Body of pancreas (tissue), 4 donors: ENCODE data around the gene NBPF1. TPM values are rescaled to one million over a fixed set of nuclear protein-coding genes. Genes with fewer than 3 reads are reported as not detected.
A peak's percentile ranks its signal among the peaks of the same experiment; 100 is the strongest.
"Not testable (repeated sequence)": the region's sequence is repeated elsewhere in the genome, so short reads cannot be mapped to it uniquely, and the experiment has no call there.

Source experiments
- ATAC-seq: fragments of 150-250 bp; one replicate; pipeline ENCODE4 v1.9.1; 2016
- DNase-seq, 4 donors: peaks; one replicate each; pipeline ENCODE4 v3.0.0-alpha.2; 2019
- H3K27ac ChIP-seq, 4 donors: fragments of 200-600 bp; sonication (generic); 1 replicate in 3 of 4; 2 replicates in 1 of 4; pipeline versions ENCODE4 v1.5.1 to v1.6.1; 2016 to 2019; ENCODE audit warnings: mild to moderate bottlenecking in 1 of 4, mixed read lengths in 1 of 4, moderate library complexity in 1 of 4
- H3K27me3 ChIP-seq, 2 donors: fragments of 200-600 bp; sonication (generic); one replicate each; pipeline ENCODE4 v1.6.0; 2016; ENCODE audit warnings: mild to moderate bottlenecking in 1 of 2
- H3K36me3 ChIP-seq, 2 donors: fragments of 200-600 bp; sonication (generic); replicated peaks in 1 of 2; 2 replicates each; pipeline ENCODE4 v1.5.1; 2016; ENCODE audit warnings: low read depth in 2 of 2; ENCODE audit not compliant: insufficient read depth in 1 of 2
- H3K4me1 ChIP-seq: fragments of 200-600 bp; sonication (generic); one replicate; pipeline ENCODE4 v1.6.0; 2016
- H3K4me3 ChIP-seq, 2 donors: fragments of 200-600 bp; sonication (generic); 1 replicate in 1 of 2; 2 replicates in 1 of 2; pipeline ENCODE4 v1.5.1; 2016 to 2019
- H3K9me3 ChIP-seq, 3 donors: fragments of 200-600 bp; sonication (generic); 1 replicate in 2 of 3; 2 replicates in 1 of 3; pipeline ENCODE4 v1.5.1; 2016
- CTCF ChIP-seq, 7 experiments: fragments of 450-650 bp in 4 of 7; fragments of 200-600 bp in 3 of 7; sonication (generic) in 3 of 7; IDR thresholded peaks; one replicate each; pipeline ENCODE4 v1.5.1; 2016 to 2019; ENCODE audit warnings: antibody characterized with exemption in 7 of 7
- WGBS, 2 donors: methylation state at CpG; one replicate each; pipeline ENCODE4 v1.1.5; 2017; 5-methylcytosine and 5-hydroxymethylcytosine counted together
- intact Hi-C: fragments of 100-400 bp; cut with DNase I; formaldehyde crosslinking; loops from one replicate; pipeline ENCODE4 v1.15.1; 2023
- total RNA-seq, 2 donors: library from RNA; depleted of rRNA; stranded (reverse); fragments of >200 nt; gene quantifications; one replicate each; pipeline ENCODE4 v1.1.0, GENCODE V29; 2016

Gene NBPF1
- total RNA-seq, 2 donors from 2014 or later: 22.3 to 41.5 TPM

- H3K36me3 ChIP-seq, H3K27me3 ChIP-seq, H3K9me3 ChIP-seq, H3K4me3 ChIP-seq, ATAC-seq, intact Hi-C loops, H3K4me1 ChIP-seq, H3K27ac ChIP-seq: not testable (repeated sequence)
- 12 to 20% methylated on average over 1 to 4 of the region's 8 CpGs for WGBS, 2 donors
- TF ChIP-seq CTCF (IDR thresholded peaks at IDR 0.05): peak in 1 of 7 experiments; percentile 11
- peak in 2 of 4 donors; percentile 45 to 47 for DNase-seq
Observed at GRCh38 chr1:16591845-16592244, 21.5 kb downstream of the NBPF1 start.

GRCh38 chr1:16588081-16588480, 25.3 kb downstream of the NBPF1 start:
- ATAC-seq, DNase-seq, intact Hi-C loops, H3K27me3 ChIP-seq, H3K9me3 ChIP-seq, H3K27ac ChIP-seq, H3K36me3 ChIP-seq, H3K4me1 ChIP-seq, H3K4me3 ChIP-seq: not testable (repeated sequence)
- 83 to 88% methylated on average over 5 of the region's 5 CpGs for WGBS, 2 donors

GRCh38 chr1:16587639-16588038, 25.7 kb downstream of the NBPF1 start:
- H3K27me3 ChIP-seq, H3K27ac ChIP-seq, ATAC-seq, H3K4me1 ChIP-seq, H3K4me3 ChIP-seq, H3K9me3 ChIP-seq, intact Hi-C loops, H3K36me3 ChIP-seq, DNase-seq: not testable (repeated sequence)
- 85 to 88% methylated on average over 4 of the region's 4 CpGs for WGBS, 2 donors

- H3K27ac ChIP-seq, H3K4me1 ChIP-seq, H3K4me3 ChIP-seq, H3K27me3 ChIP-seq, DNase-seq, ATAC-seq, H3K36me3 ChIP-seq, H3K9me3 ChIP-seq, intact Hi-C loops: not testable (repeated sequence)
- WGBS, 2 donors: no CpG with 5 or more reads among the region's 1 CpG
Observed at GRCh38 chr1:16565324-16565723, 48.0 kb downstream of the NBPF1 start.

- H3K36me3 ChIP-seq, DNase-seq, intact Hi-C loops, H3K9me3 ChIP-seq, ATAC-seq, H3K4me1 ChIP-seq, H3K27ac ChIP-seq, H3K4me3 ChIP-seq, H3K27me3 ChIP-seq: not testable (repeated sequence)
- 60 to 77% methylated on average over 1 to 4 of the region's 4 CpGs for WGBS, 2 donors
Observed at GRCh38 chr1:16561035-16561434, 52.3 kb downstream of the NBPF1 start.

GRCh38 chr1:16560498-16560897, 52.9 kb downstream of the NBPF1 start:
- WGBS, 2 donors: 56 to 61% methylated on average over 5 of the region's 6 CpGs
- H3K27ac ChIP-seq, intact Hi-C loops, DNase-seq, H3K4me1 ChIP-seq, H3K36me3 ChIP-seq, H3K27me3 ChIP-seq, ATAC-seq, H3K9me3 ChIP-seq, H3K4me3 ChIP-seq: not testable (repeated sequence)

- H3K4me3 ChIP-seq, DNase-seq, H3K27me3 ChIP-seq, H3K27ac ChIP-seq, H3K36me3 ChIP-seq, intact Hi-C loops, H3K4me1 ChIP-seq, ATAC-seq, H3K9me3 ChIP-seq: not testable (repeated sequence)
- no CpG with 5 or more reads among the region's 5 CpGs for WGBS, 2 donors
Observed at GRCh38 chr1:16559688-16560087, 53.7 kb downstream of the NBPF1 start.

GRCh38 chr1:16557034-16557433, 56.3 kb downstream of the NBPF1 start:
- WGBS, 2 donors: 80 to 88% methylated on average over 2 to 3 of the region's 3 CpGs
- H3K36me3 ChIP-seq, H3K4me3 ChIP-seq, H3K4me1 ChIP-seq, H3K9me3 ChIP-seq, DNase-seq, H3K27me3 ChIP-seq, ATAC-seq, H3K27ac ChIP-seq, intact Hi-C loops: not testable (repeated sequence)

- DNase-seq, H3K4me1 ChIP-seq, H3K4me3 ChIP-seq, H3K9me3 ChIP-seq, H3K36me3 ChIP-seq, H3K27ac ChIP-seq, H3K27me3 ChIP-seq, ATAC-seq, intact Hi-C loops: not testable (repeated sequence)
- 89 to 91% methylated on average over 9 of the region's 11 CpGs for WGBS, 2 donors
Observed at GRCh38 chr1:16553244-16553643, 60.1 kb downstream of the NBPF1 start.

- H3K4me3 ChIP-seq, H3K27ac ChIP-seq, H3K4me1 ChIP-seq, intact Hi-C loops, DNase-seq, H3K9me3 ChIP-seq, ATAC-seq, H3K36me3 ChIP-seq, H3K27me3 ChIP-seq: not testable (repeated sequence)
- WGBS, 2 donors: 80% methylated on average over 1 of the region's 1 CpG; no CpG with 5 or more reads in 1 of the 2 donors
Observed at GRCh38 chr1:16550212-16550918, 63.0 kb downstream of the NBPF1 start.

GRCh38 chr1:16549545-16549944, 63.8 kb downstream of the NBPF1 start:
- ATAC-seq, H3K36me3 ChIP-seq, H3K4me3 ChIP-seq, intact Hi-C loops, DNase-seq, H3K4me1 ChIP-seq, H3K27me3 ChIP-seq, H3K27ac ChIP-seq, H3K9me3 ChIP-seq: not testable (repeated sequence)
- 40% methylated on average over 1 of the region's 1 CpG; no CpG with 5 or more reads in 1 of the 2 donors for WGBS, 2 donors
